H9 (cell line): Measurements from ENCODE around the gene TNIK. TPM values are rescaled to one million over a fixed set of nuclear protein-coding genes. Genes with fewer than 3 reads are reported as not detected.

ENCODE experiments used
- DNase-seq: peaks from one replicate; pipeline ENCODE4 v3.0.0-alpha.2; 2017
- H2AFZ ChIP-seq: one replicate; pipeline ENCODE4 v1.6.1; 2013; ENCODE audit warnings: mild to moderate bottlenecking, low read length, control low read depth, moderate library complexity
- H2AK5ac ChIP-seq: 2 replicates; pipeline ENCODE4 v1.6.1; 2013; ENCODE audit warnings: low read length, control low read depth, mixed read lengths; ENCODE audit not compliant: insufficient read length
- H2BK120ac ChIP-seq: one replicate; pipeline ENCODE4 v1.6.1; 2013; ENCODE audit warnings: low read depth, mild to moderate bottlenecking, low read length, control low read depth, inconsistent platforms; ENCODE audit not compliant: poor library complexity, severe bottlenecking
- H2BK12ac ChIP-seq: 2 replicates; pipeline ENCODE4 v1.6.1; 2013; ENCODE audit warnings: low read length, control low read depth, mixed read lengths, low read depth; ENCODE audit not compliant: insufficient read length
- H2BK15ac ChIP-seq: 2 replicates; pipeline ENCODE4 v1.6.1; 2013; ENCODE audit warnings: low read depth, low read length, control low read depth
- H2BK20ac ChIP-seq: one replicate; pipeline ENCODE4 v1.6.1; 2013; ENCODE audit warnings: low read depth, mild to moderate bottlenecking, low read length, control low read depth, inconsistent platforms; ENCODE audit not compliant: poor library complexity, severe bottlenecking
- H2BK5ac ChIP-seq: 2 replicates; pipeline ENCODE4 v1.6.1; 2013; ENCODE audit warnings: low read length, control low read depth, mixed read lengths; ENCODE audit not compliant: insufficient read length
- H3K14ac ChIP-seq: 2 replicates; pipeline ENCODE4 v1.6.1; 2013; ENCODE audit warnings: low read length, control low read depth; ENCODE audit not compliant: insufficient read depth
- H3K18ac ChIP-seq: 2 replicates; pipeline ENCODE4 v1.6.1; 2013; ENCODE audit warnings: low read depth, mild to moderate bottlenecking, mixed read lengths, low read length, control low read depth; ENCODE audit not compliant: insufficient read length
- H3K23ac ChIP-seq: 2 replicates; pipeline ENCODE4 v1.6.1; 2013; ENCODE audit warnings: low read length, control low read depth, mixed read lengths, low read depth; ENCODE audit not compliant: insufficient read length
- H3K23me2 ChIP-seq: 2 replicates; pipeline ENCODE4 v1.6.1; 2013; ENCODE audit warnings: low read depth, mild to moderate bottlenecking, mixed read lengths, low read length, control low read depth; ENCODE audit not compliant: insufficient read length, poor library complexity, severe bottlenecking
- H3K27ac ChIP-seq: 2 replicates; pipeline ENCODE4 v1.5.1; 2013; ENCODE audit warnings: low read length, control low read depth, mixed read lengths, low read depth; ENCODE audit not compliant: insufficient read length
- H3K27me3 ChIP-seq: 2 replicates; pipeline ENCODE4 v1.6.1; 2013; ENCODE audit warnings: low read length, control low read depth, inconsistent platforms; ENCODE audit not compliant: insufficient read depth
- H3K4ac ChIP-seq: 2 replicates; pipeline ENCODE4 v1.6.1; 2013; ENCODE audit warnings: low read depth, mild to moderate bottlenecking, control low read depth, inconsistent platforms, low read length, moderate library complexity
- H3K4me1 ChIP-seq: 2 replicates; pipeline ENCODE4 v1.6.1; 2013; ENCODE audit warnings: low read length, control low read depth, inconsistent platforms; ENCODE audit not compliant: insufficient read depth
- H3K4me2 ChIP-seq: 2 replicates; pipeline ENCODE4 v1.6.1; 2013; ENCODE audit warnings: low read length, control low read depth, mixed read lengths; ENCODE audit not compliant: insufficient read length, insufficient read depth
- H3K56ac ChIP-seq: 2 replicates; pipeline ENCODE4 v1.6.1; 2013; ENCODE audit warnings: low read depth, mild to moderate bottlenecking, mixed read lengths, low read length, control low read depth; ENCODE audit not compliant: insufficient read length
- H3K79me1 ChIP-seq: 2 replicates; pipeline ENCODE4 v1.6.1; 2013; ENCODE audit warnings: low read depth, mild to moderate bottlenecking, moderate library complexity, low read length, control low read depth, inconsistent platforms; ENCODE audit not compliant: insufficient read depth, poor library complexity, severe bottlenecking
- H3K79me2 ChIP-seq: 2 replicates; pipeline ENCODE4 v1.6.1; 2013; ENCODE audit warnings: low read length, control low read depth, inconsistent platforms; ENCODE audit not compliant: insufficient read depth
- H3K9ac ChIP-seq: 2 replicates; pipeline ENCODE4 v1.6.1; 2013; ENCODE audit warnings: low read length, control low read depth, mixed read lengths; ENCODE audit not compliant: insufficient read length; ENCODE audit errors: extremely low read depth
- H3K9me3 ChIP-seq: one replicate; pipeline ENCODE4 v1.6.1; 2013; ENCODE audit warnings: low read depth, low read length, inconsistent platforms; ENCODE audit not compliant: control insufficient read depth
- H3T11ph ChIP-seq: one replicate; pipeline ENCODE4 v1.6.1; 2013; ENCODE audit warnings: mild to moderate bottlenecking, low read length, control low read depth, inconsistent platforms
- H4K20me1 ChIP-seq: one replicate; pipeline ENCODE4 v1.6.1; 2013; ENCODE audit not compliant: control insufficient read depth, insufficient read length, insufficient read depth
- H4K5ac ChIP-seq: 2 replicates; pipeline ENCODE4 v1.6.1; 2013; ENCODE audit warnings: low read depth, mild to moderate bottlenecking, mixed read lengths, low read length, control low read depth; ENCODE audit not compliant: insufficient read length
- H4K8ac ChIP-seq: replicated peaks from 2 replicates; pipeline ENCODE4 v1.6.1; 2013; ENCODE audit warnings: low read length, control low read depth, mixed read lengths, low read depth; ENCODE audit not compliant: insufficient read length
- H4K91ac ChIP-seq: 2 replicates; pipeline ENCODE4 v1.6.1; 2013; ENCODE audit warnings: low read depth, mild to moderate bottlenecking, moderate library complexity, mixed read lengths, low read length, control low read depth; ENCODE audit not compliant: insufficient read length
- H3K27ac Mint-ChIP-seq, 3 experiments: 2 replicates in 2 of 3; 3 replicates in 1 of 3; pipeline ENCODE4 v1.8.0; 2020 to 2021; ENCODE audit warnings: mixed read lengths in 3 of 3, mild to moderate bottlenecking in 1 of 3, moderate library complexity in 1 of 3
- H3K27me3 Mint-ChIP-seq: 2 replicates; pipeline ENCODE4 v1.8.0; 2021; ENCODE audit warnings: low read depth, mild to moderate bottlenecking, moderate library complexity, mixed read lengths
- H3K36me3 Mint-ChIP-seq, 3 experiments: 2 replicates in 2 of 3; 3 replicates in 1 of 3; pipeline ENCODE4 v1.8.0; 2020 to 2021; ENCODE audit warnings: low read depth in 3 of 3, mixed read lengths in 3 of 3; ENCODE audit not compliant: insufficient read depth in 1 of 3
- H3K4me1 Mint-ChIP-seq, 2 experiments: 2 replicates each; pipeline ENCODE4 v1.8.0; 2020; ENCODE audit warnings: mixed read lengths in 2 of 2
- H3K4me3 Mint-ChIP-seq, 2 experiments: 2 replicates in 1 of 2; 3 replicates in 1 of 2; pipeline ENCODE4 v1.8.0; 2020 to 2021; ENCODE audit warnings: mild to moderate bottlenecking in 2 of 2, mixed read lengths in 2 of 2, moderate library complexity in 1 of 2
- H3K9me3 Mint-ChIP-seq, 2 experiments: 2 replicates in 1 of 2; 3 replicates in 1 of 2; pipeline ENCODE4 v1.8.0; 2020; ENCODE audit warnings: mild to moderate bottlenecking in 2 of 2, mixed read lengths in 2 of 2, moderate library complexity in 1 of 2
- CTCF ChIP-seq: fragments of 200-600 bp; sonication (generic); conservative IDR thresholded peaks from 3 replicates; pipeline ENCODE4 v1.8.0; 2021; ENCODE audit warnings: antibody characterized with exemption, mild to moderate bottlenecking
- WGBS: extraction: QIAGEN DNeasy Blood & Tissue Kit; methylation state at CpG from one replicate; pipeline ENCODE4 v1.1.7; 2013; ENCODE audit warnings: missing lambda C conversion rate, low lambda C conversion rate, mixed read lengths; ENCODE audit not compliant: insufficient read length; ENCODE audit errors: extremely low coverage; 5-methylcytosine and 5-hydroxymethylcytosine counted together
- total RNA-seq: library from RNA; stranded (reverse); gene quantifications from 2 replicates; pipeline ENCODE4 v1.2.1, GENCODE V29; 2021

TNIK gene
- total RNA-seq, 1 experiment from 2014 or later = 15.9 TPM

- Histone ChIP-seq H3K79me1 (peaks cover 7% of the 10 kb centered on the region), H4K20me1 (no peaks in the 10 kb centered on the region), H2AK5ac (no peak overlapping the region), H3K18ac (no peak overlapping the region), H3K23me2 (no peaks in the 10 kb centered on the region), H3K4me2 (no peak overlapping the region), H3K23ac (no peak overlapping the region), H4K8ac (no peak overlapping the region), H2BK12ac (no peak overlapping the region), H3K4ac (no peak overlapping the region), H2BK120ac (no peak overlapping the region), H2BK20ac (no peak overlapping the region), H2AFZ (no peak overlapping the region), H3K9ac (no peak overlapping the region), H3K4me1 (peaks cover 13% of the 10 kb centered on the region), H3T11ph (no peak overlapping the region), H3K79me2 (peaks cover 15% of the 10 kb centered on the region; the same call in 1 of the 2 replicates), H3K14ac (no peak overlapping the region), H4K91ac (no peak overlapping the region), H2BK15ac (no peak overlapping the region), H4K5ac (no peak overlapping the region), H3K56ac (no peak overlapping the region), H3K27ac (no peak overlapping the region), H3K27me3 (no peaks in the 10 kb centered on the region), H3K9me3 (no peaks in the 10 kb centered on the region), H2BK5ac (no peak overlapping the region)
- Mint-ChIP-seq H3K36me3 (no peaks in the 10 kb centered on the region), H3K27me3 (no peaks in the 10 kb centered on the region), H3K4me1 (peaks cover 26 to 27% of the 10 kb centered on the region in 2 experiments), H3K9me3 (no peaks in the 10 kb centered on the region), H3K27ac (no peak overlapping the region), H3K4me3 (no peak overlapping the region)
- DNase-seq = no peak
- no CpG with 5 or more reads among the region's 3 CpGs for WGBS
- no peak for TF ChIP-seq CTCF
Observed at GRCh38 chr3:171417813-171418212, 42.4 kb downstream of the TNIK start.
